ENCODE results near the gene ARFGEF3.
A peak's percentile ranks its signal among the peaks of the same experiment; 100 is the strongest.

ARFGEF3 gene

GRCh38 chr6:138175596-138175995, 13.9 kb downstream of the ARFGEF3 start:
- Histone ChIP-seq H3K4me1 (ENCODE audit: control insufficient read depth, insufficient read depth, low read length) (no peaks in the 10 kb centered on the region), H3K4me3 (ENCODE audit: low read depth, low read length) (no peak overlapping the region), H3K27ac (ENCODE audit: extremely low read depth, low read depth, low read length) (no peak overlapping the region), H3K36me3 (ENCODE audit: control insufficient read depth in 2 of 2, insufficient read depth in 1 of 2, low read length in 2 of 2) (peaks cover 0 to 13% of the 10 kb centered on the region in 2 experiments; a peak in 1 of 3 replicates), H3K9me3 (ENCODE audit: control insufficient read depth, insufficient read depth, low read depth, low read length) (no peaks in the 10 kb centered on the region)
- TF ChIP-seq ZEB2 (tag by site-specific recombination; IDR thresholded peaks at IDR 0.05) (no peak), HIC1 (tag by site-specific recombination; IDR thresholded peaks at IDR 0.05) (no peak)
- ChIA-PET CTCF (no interaction called here), POLR2A (no interaction called here)

GRCh38 chr6:138176652-138177232, 15.0 kb downstream of the ARFGEF3 start:
- CTCF ChIA-PET, result interaction anchor here (0.6 kb wide), 1 partner anchor 232 kb away, joined by 3 read pairs; no protein-coding TSS in a partner anchor
- Histone ChIP-seq H3K4me1 (ENCODE audit: control insufficient read depth, insufficient read depth, low read length) (no peaks in the 10 kb centered on the region), H3K9me3 (ENCODE audit: control insufficient read depth, insufficient read depth, low read depth, low read length) (no peaks in the 10 kb centered on the region), H3K27ac (ENCODE audit: extremely low read depth, low read depth, low read length) (no peak overlapping the region), H3K36me3 (ENCODE audit: control insufficient read depth in 2 of 2, insufficient read depth in 1 of 2, low read length in 2 of 2) (peaks cover 0 to 5% of the 10 kb centered on the region in 2 experiments; a peak in 1 of 3 replicates), H3K4me3 (ENCODE audit: low read depth, low read length) (no peak overlapping the region)
- POLR2A ChIA-PET, result no interaction called here
- no peak for TF ChIP-seq HIC1 (tag by site-specific recombination; IDR thresholded peaks at IDR 0.05)
- TF ChIP-seq GLI2 (tag by site-specific recombination; IDR thresholded peaks at IDR 0.05; ENCODE audit: borderline replicate concordance, low read depth), result peak; percentile 54; the same call in 1 of the 2 replicates
- peak; percentile 28; the same call in 1 of the 2 replicates for TF ChIP-seq AEBP2 (tag by site-specific recombination; IDR thresholded peaks at IDR 0.05; ENCODE audit: borderline replicate concordance)
- peak; percentile 83 for TF ChIP-seq ZXDB (tag by site-specific recombination; IDR thresholded peaks at IDR 0.05)
- TF ChIP-seq MZF1 (tag by site-specific recombination; IDR thresholded peaks at IDR 0.05; ENCODE audit: borderline replicate concordance), result peak; percentile 35; the same call in 1 of the 2 replicates
- no peak for TF ChIP-seq ZNF416 (tag by site-specific recombination; IDR thresholded peaks at IDR 0.05)
- no peak for TF ChIP-seq ZNF561 (tag by site-specific recombination; IDR thresholded peaks at IDR 0.05; ENCODE audit: borderline replicate concordance)
- 0 out of 2 replicates have a peak, but pooled peaks have one; percentile 57 for TF ChIP-seq ZFP37 (tag by site-specific recombination; IDR thresholded peaks at IDR 0.05)
- no peak for TF ChIP-seq ZIC2 (tag by site-specific recombination; IDR thresholded peaks at IDR 0.05)
- TF ChIP-seq ZNF501 (tag by site-specific recombination; IDR thresholded peaks at IDR 0.05), result 0 out of 2 replicates have a peak, but pooled peaks have one; percentile 46
- peak; percentile 77 for TF ChIP-seq ZNF629 (tag by site-specific recombination; IDR thresholded peaks at IDR 0.05)
- TF ChIP-seq ZNF169 (tag by site-specific recombination; IDR thresholded peaks at IDR 0.05), result no peak
- TF ChIP-seq MYNN (tag by site-specific recombination; IDR thresholded peaks at IDR 0.05; ENCODE audit: borderline replicate concordance), result no peak
- TF ChIP-seq ZBTB11 (tag by site-specific recombination; conservative IDR thresholded peaks at IDR 0.05; ENCODE audit: low read depth), result peak; percentile 80
- 0 out of 2 replicates have a peak, but pooled peaks have one; percentile 41 for TF ChIP-seq ZNF610 (tag by site-specific recombination; IDR thresholded peaks at IDR 0.05; ENCODE audit: borderline replicate concordance)
- no peak for TF ChIP-seq ZFP41 (tag by site-specific recombination; IDR thresholded peaks at IDR 0.05; ENCODE audit: borderline replicate concordance)
- TF ChIP-seq ZNF560 (tag by site-specific recombination; IDR thresholded peaks at IDR 0.05; ENCODE audit: borderline replicate concordance), result peak; percentile 89
- no peak for TF ChIP-seq KLF9 (tag by site-specific recombination; IDR thresholded peaks at IDR 0.05; ENCODE audit: low read depth)
- 0 out of 2 replicates have a peak, but pooled peaks have one; percentile 27 for TF ChIP-seq ZNF223 (tag by site-specific recombination; IDR thresholded peaks at IDR 0.05)
- peak; percentile 81 for TF ChIP-seq ZNF433 (tag by site-specific recombination; IDR thresholded peaks at IDR 0.05; ENCODE audit: low read depth)
- peak; percentile 95 for TF ChIP-seq ZNF140 (tag by site-specific recombination; IDR thresholded peaks at IDR 0.05)
- 0 out of 2 replicates have a peak, but pooled peaks have one; percentile 60 for TF ChIP-seq ZBTB1 (tag by site-specific recombination; IDR thresholded peaks at IDR 0.05)
- TF ChIP-seq ZNF768 (tag by site-specific recombination; IDR thresholded peaks at IDR 0.05), result no peak
- TF ChIP-seq ZNF654 (tag by site-specific recombination; IDR thresholded peaks at IDR 0.05; ENCODE audit: low read depth), result peak; percentile 56
